Adrenal gland (tissue), 12 donors: ENCODE measurements around the gene ATP13A5. TPM values are rescaled to one million over a fixed set of nuclear protein-coding genes. Genes with fewer than 3 reads are reported as not detected.

ENCODE experiments used
- DNase-seq, 7 donors: peaks; one replicate each; pipeline ENCODE4 v3.0.0-alpha.2; 2019 to 2020
- H3K27ac ChIP-seq, 5 donors: fragments of 200-600 bp; sonication (generic) in 4 of 5; 1 replicate in 3 of 5; 2 replicates in 2 of 5; pipeline versions ENCODE4 v1.5.1 to v1.8.0; 2016 to 2020; ENCODE audit warnings: mild to moderate bottlenecking in 1 of 5
- H3K27me3 ChIP-seq: fragments of 200-600 bp; 2 replicates; pipeline ENCODE4 v1.8.0; 2021
- H3K36me3 ChIP-seq, 2 donors: fragments of 200-600 bp; replicated peaks in 1 of 2; 1 replicate in 1 of 2; 2 replicates in 1 of 2; pipeline versions ENCODE4 v1.5.1 to v1.8.0; 2018 to 2022
- H3K4me1 ChIP-seq, 2 donors: fragments of 200-600 bp; replicated peaks in 1 of 2; 1 replicate in 1 of 2; 2 replicates in 1 of 2; pipeline versions ENCODE4 v1.5.1 to v1.8.0; 2018 to 2021
- H3K4me3 ChIP-seq, 4 donors: fragments of 200-600 bp; sonication (generic) in 3 of 4; one replicate each; pipeline ENCODE4 v1.5.1; 2016 to 2018
- H3K9me3 ChIP-seq, 3 donors: fragments of 200-600 bp; sonication (generic) in 1 of 3; replicated peaks in 1 of 3; 1 replicate in 2 of 3; 2 replicates in 1 of 3; pipeline versions ENCODE4 v1.5.1 to v1.8.0; 2016 to 2021
- POLR2A ChIP-seq, 2 donors: fragments of 450-650 bp; IDR thresholded peaks; one replicate each; pipeline ENCODE4 v1.6.1; 2017; ENCODE audit warnings: antibody characterized with exemption in 2 of 2, mild to moderate bottlenecking in 2 of 2, moderate library complexity in 1 of 2
- WGBS, 4 donors: extraction: QIAGEN DNeasy Blood & Tissue Kit in 2 of 4; methylation state at CpG; one replicate each; pipeline versions ENCODE4 v1.1.5 to v1.1.7; 2013 to 2017; 5-methylcytosine and 5-hydroxymethylcytosine counted together
- intact Hi-C, 2 donors: fragments of 100-400 bp; cut with DNase I; formaldehyde crosslinking; loops; one replicate each; pipeline versions ENCODE4 v1.14.1 to v1.15.0; 2022 to 2023
- polyA plus RNA-seq, 3 donors: library from polyadenylated mRNA; stranded (reverse); fragments of 200-250 nt in 2 of 3; fragments of 350-450 nt in 1 of 3; fragmentation: Illumina TruSeq in 1 of 3; extraction: RNeasy Lipid Tissue Mini Kit (QIAGEN cat#74804) in 1 of 3; gene quantifications; one replicate each; pipeline ENCODE4 v1.2.3, GENCODE V29; 2013 to 2014
- total RNA-seq, 9 donors: library from RNA; depleted of rRNA in 4 of 9; stranded (reverse); fragments of >200 nt in 4 of 9; fragments of 120-200 nt in 1 of 9; fragmentation: NEBNext Ultra II Directional in 1 of 9; extraction: Animal tissue kit (Norgen Biotek cat#: 25700) in 1 of 9; gene quantifications; one replicate each; pipeline versions ENCODE4 v1.1.0 to v1.2.4, GENCODE V29; 2013 to 2023
- TF ChIP-seq, protein P1 (sequence below), 6 experiments: fragments of 450-650 bp in 4 of 6; fragments of 200-600 bp in 2 of 6; sonication (generic) in 1 of 6; IDR thresholded peaks; 1 replicate in 5 of 6; 2 replicates in 1 of 6; pipeline versions ENCODE4 v1.5.1 to v1.8.0; 2016 to 2021; ENCODE audit warnings: antibody characterized with exemption in 6 of 6, mild to moderate bottlenecking in 2 of 6, moderate library complexity in 1 of 6
- donor health status: healthy with polysubstance abuse.
- donor health status: Bipolar disorder and iron deficiency.
- donor health status: DM: yes; HTN: yes; CAD: no.
- donor health status: DM: no; HTN: no; CAD: no.
- donor health status: DM: no; HTN: no; CAD: no.
- donor health status: DM: yes; HTN: yes; CAD: no.

ATP13A5 gene
- total and polyA plus RNA-seq, 12 donors, result 1.1 TPM; not detected in 11

DNA sequence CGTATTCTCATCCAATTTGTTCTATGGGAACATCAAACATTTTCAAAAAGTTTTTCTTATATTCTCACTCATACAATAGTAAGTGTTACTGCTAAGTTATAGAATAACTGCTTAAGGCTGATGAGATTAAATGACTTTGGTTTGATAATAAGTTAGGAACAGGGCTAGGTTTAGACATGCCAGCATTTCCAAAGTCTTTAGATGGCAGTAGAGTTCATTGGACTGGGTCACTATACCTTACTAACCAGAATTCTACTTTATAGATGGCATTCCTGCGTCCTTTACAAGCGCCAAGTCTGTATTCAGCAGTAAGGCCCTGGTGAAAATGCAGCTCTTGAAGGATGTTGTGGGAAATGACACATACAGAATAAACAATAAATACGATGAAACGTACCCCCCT, 115.8 kb downstream of the ATP13A5 start:
- Histone ChIP-seq H3K4me3 (no peak overlapping the region), H3K4me1 (no peaks in the 10 kb centered on the region), H3K36me3 (no peaks in the 10 kb centered on the region), H3K27me3 (no peaks in the 10 kb centered on the region), H3K9me3 (no peaks in the 10 kb centered on the region), H3K27ac (no peak overlapping the region)
- TF ChIP-seq POLR2A (IDR thresholded peaks at IDR 0.05), result no peak
- TF ChIP-seq, protein P1, sequence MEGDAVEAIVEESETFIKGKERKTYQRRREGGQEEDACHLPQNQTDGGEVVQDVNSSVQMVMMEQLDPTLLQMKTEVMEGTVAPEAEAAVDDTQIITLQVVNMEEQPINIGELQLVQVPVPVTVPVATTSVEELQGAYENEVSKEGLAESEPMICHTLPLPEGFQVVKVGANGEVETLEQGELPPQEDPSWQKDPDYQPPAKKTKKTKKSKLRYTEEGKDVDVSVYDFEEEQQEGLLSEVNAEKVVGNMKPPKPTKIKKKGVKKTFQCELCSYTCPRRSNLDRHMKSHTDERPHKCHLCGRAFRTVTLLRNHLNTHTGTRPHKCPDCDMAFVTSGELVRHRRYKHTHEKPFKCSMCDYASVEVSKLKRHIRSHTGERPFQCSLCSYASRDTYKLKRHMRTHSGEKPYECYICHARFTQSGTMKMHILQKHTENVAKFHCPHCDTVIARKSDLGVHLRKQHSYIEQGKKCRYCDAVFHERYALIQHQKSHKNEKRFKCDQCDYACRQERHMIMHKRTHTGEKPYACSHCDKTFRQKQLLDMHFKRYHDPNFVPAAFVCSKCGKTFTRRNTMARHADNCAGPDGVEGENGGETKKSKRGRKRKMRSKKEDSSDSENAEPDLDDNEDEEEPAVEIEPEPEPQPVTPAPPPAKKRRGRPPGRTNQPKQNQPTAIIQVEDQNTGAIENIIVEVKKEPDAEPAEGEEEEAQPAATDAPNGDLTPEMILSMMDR (IDR thresholded peaks at IDR 0.05), result no peak
- 89 to 96% (median 91%) methylated on average over 5 of the region's 5 CpGs for WGBS, 4 donors
- intact Hi-C loops, result no loop called here
- DNase-seq, result no peak

DNA sequence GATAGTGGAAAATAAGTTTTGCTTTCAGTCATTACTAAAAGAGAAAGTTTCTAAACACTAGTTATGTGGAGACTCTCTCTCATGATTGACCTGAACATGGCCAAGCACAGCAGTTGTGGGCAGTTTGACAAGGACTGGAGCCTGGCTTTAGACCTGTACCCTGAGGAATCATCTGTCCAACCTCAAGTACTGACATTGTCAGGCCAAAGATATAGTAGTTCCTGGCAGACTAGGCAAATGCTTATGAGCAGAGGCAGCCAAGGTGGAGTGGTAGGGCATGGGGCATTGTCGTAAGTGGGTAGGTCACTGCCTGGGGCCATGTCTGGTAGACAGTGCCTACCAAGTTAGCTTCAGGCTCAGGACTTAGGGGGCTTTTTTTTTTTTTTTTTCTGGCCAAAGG, 116.6 kb downstream of the ATP13A5 start:
- no peak overlapping the region for H3K27ac ChIP-seq
- H3K4me1 ChIP-seq, result no peaks in the 10 kb centered on the region
- H3K27me3 ChIP-seq, result no peaks in the 10 kb centered on the region
- no peak for DNase-seq
- intact Hi-C loops, result no loop called here
- H3K9me3 ChIP-seq, result no peaks in the 10 kb centered on the region
- TF ChIP-seq POLR2A (IDR thresholded peaks at IDR 0.05), result no peak
- TF ChIP-seq, protein P1 (IDR thresholded peaks at IDR 0.05), result no peak
- WGBS, 4 donors, result 90 to 100% (median 95%) methylated on average over 1 of the region's 1 CpG
- H3K4me3 ChIP-seq, result no peak overlapping the region
- H3K36me3 ChIP-seq, result no peaks in the 10 kb centered on the region

DNA sequence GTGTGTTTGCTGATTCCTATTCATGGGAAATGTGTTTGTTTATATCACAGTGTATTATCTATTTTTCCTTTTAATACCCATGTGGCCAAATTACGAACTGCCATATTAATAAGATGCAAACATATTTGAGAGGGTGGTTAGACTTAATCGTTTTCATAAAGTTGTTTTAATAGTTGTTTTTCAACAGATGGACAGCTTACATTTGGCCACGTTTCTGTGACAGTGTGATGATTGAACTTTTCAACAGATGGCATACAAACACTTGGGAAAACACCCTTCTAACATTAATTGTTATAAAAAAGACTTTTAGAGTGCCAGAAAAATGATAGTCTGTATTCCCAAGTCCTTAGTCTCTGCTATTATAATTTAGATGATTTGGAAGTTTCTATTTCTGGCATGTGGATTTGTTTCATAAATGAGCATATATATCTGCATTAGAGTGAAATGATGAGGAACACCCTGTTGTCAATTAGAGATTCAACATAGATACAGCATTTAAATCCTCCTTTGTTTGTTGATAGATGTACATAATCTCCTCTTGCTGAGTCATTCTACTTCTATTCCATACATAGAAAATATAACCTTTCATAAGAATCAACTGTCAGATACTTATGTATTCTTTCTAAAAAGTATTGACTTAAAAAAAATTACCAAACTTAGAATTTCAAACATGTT, 124.4 kb downstream of the ATP13A5 start:
- Histone ChIP-seq H3K9me3 (peaks cover 0 to 7% (median 0%) of the 10 kb centered on the region in 3 donors), H3K4me3 (no peak overlapping the region), H3K36me3 (no peaks in the 10 kb centered on the region), H3K27ac (no peak overlapping the region), H3K4me1 (no peaks in the 10 kb centered on the region), H3K27me3 (no peaks in the 10 kb centered on the region)
- no peak for DNase-seq
- WGBS, 4 donors, result 68 to 77% (median 72%) methylated on average over 3 of the region's 3 CpGs
- no peak for TF ChIP-seq POLR2A (IDR thresholded peaks at IDR 0.05)
- TF ChIP-seq, protein P1 (IDR thresholded peaks at IDR 0.05), result no peak
- intact Hi-C loops, result no loop called here

DNA sequence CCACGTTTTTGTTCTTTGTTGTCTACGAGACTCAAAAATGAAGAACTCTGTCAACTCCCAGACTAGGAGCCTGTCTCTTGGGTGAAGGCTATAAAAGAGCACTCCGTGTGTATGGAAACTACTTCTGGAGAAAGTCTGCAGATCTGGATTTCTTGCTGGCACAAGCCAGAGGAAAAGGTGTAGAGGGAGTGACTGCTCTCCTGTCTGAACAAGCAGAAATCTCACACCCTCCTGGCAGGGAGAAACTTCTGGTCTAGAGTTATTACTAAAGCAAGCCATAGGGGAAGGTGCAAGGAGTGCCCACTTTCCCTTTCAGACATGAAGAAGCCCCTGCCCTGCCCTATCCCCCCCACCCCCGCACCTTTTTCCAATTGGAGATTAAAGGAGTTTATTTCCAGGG, 128.1 kb downstream of the ATP13A5 start:
- Histone ChIP-seq H3K27me3 (no peaks in the 10 kb centered on the region), H3K36me3 (no peaks in the 10 kb centered on the region), H3K27ac (no peak overlapping the region), H3K4me3 (no peak overlapping the region), H3K4me1 (no peaks in the 10 kb centered on the region), H3K9me3 (peaks cover 0 to 23% (median 8%) of the 10 kb centered on the region in 3 donors)
- DNase-seq, result no peak
- TF ChIP-seq, protein P1 (IDR thresholded peaks at IDR 0.05), result no peak
- TF ChIP-seq POLR2A (IDR thresholded peaks at IDR 0.05), result no peak
- intact Hi-C loops, result no loop called here
- 82 to 92% (median 87%) methylated on average over 4 of the region's 4 CpGs for WGBS, 4 donors
